Mesenchymal stem cell (in vitro differentiated cells and primary cell): ENCODE measurements around the gene AMN.

ENCODE experiments used
- DNase-seq: peaks from one replicate; pipeline ENCODE4 v3.0.0-alpha.2; 2013
- H2AFZ ChIP-seq: one replicate; pipeline ENCODE4 v1.6.1; 2013; ENCODE audit warnings: low read depth, mild to moderate bottlenecking, control low read depth, inconsistent platforms, low read length, moderate library complexity
- H2AK5ac ChIP-seq: 2 replicates; pipeline ENCODE4 v1.6.1; 2013; ENCODE audit warnings: low read length, moderate library complexity, mild to moderate bottlenecking, inconsistent platforms; ENCODE audit not compliant: severe bottlenecking
- H2BK120ac ChIP-seq: one replicate; pipeline ENCODE4 v1.6.1; 2013; ENCODE audit warnings: low read depth, mild to moderate bottlenecking, inconsistent platforms, low read length, moderate library complexity
- H2BK12ac ChIP-seq, 2 experiments: one replicate each; pipeline ENCODE4 v1.6.1; 2013; ENCODE audit warnings: inconsistent platforms in 2 of 2, low read length in 2 of 2, mild to moderate bottlenecking in 2 of 2, moderate library complexity in 2 of 2, control low read depth in 1 of 2
- H2BK15ac ChIP-seq: one replicate; pipeline ENCODE4 v1.6.1; 2013; ENCODE audit warnings: mild to moderate bottlenecking, low read depth, inconsistent platforms; ENCODE audit not compliant: poor library complexity, severe bottlenecking
- H2BK5ac ChIP-seq: 2 replicates; pipeline ENCODE4 v1.6.1; 2013; ENCODE audit warnings: low read depth, mild to moderate bottlenecking, low read length, control low read depth, inconsistent platforms; ENCODE audit not compliant: poor library complexity, severe bottlenecking
- H3K14ac ChIP-seq, 2 experiments: one replicate each; pipeline ENCODE4 v1.6.1; 2013; ENCODE audit warnings: inconsistent platforms in 2 of 2, low read length in 2 of 2, control low read depth in 1 of 2, mild to moderate bottlenecking in 1 of 2, moderate library complexity in 1 of 2
- H3K18ac ChIP-seq, 2 experiments: one replicate each; pipeline ENCODE4 v1.6.1; 2013; ENCODE audit warnings: inconsistent platforms in 2 of 2, low read length in 2 of 2, control low read depth in 1 of 2, low read depth in 1 of 2, mild to moderate bottlenecking in 1 of 2
- H3K23ac ChIP-seq, 2 experiments: one replicate each; pipeline ENCODE4 v1.6.1; 2013; ENCODE audit warnings: inconsistent platforms in 2 of 2, low read length in 2 of 2, mild to moderate bottlenecking in 2 of 2, moderate library complexity in 2 of 2, control low read depth in 1 of 2
- H3K27ac ChIP-seq: 2 replicates; pipeline ENCODE4 v1.5.1; 2013; ENCODE audit warnings: mild to moderate bottlenecking, moderate library complexity, low read length, control low read depth, inconsistent platforms; ENCODE audit not compliant: poor library complexity, severe bottlenecking
- H3K27me3 ChIP-seq, 2 experiments: 2 replicates each; pipeline versions ENCODE4 v1.6.1 to v1.7.0; 2013; ENCODE audit warnings: low read length in 2 of 2, mild to moderate bottlenecking in 2 of 2, moderate library complexity in 2 of 2, control low read depth in 1 of 2, inconsistent platforms in 1 of 2; ENCODE audit not compliant: control insufficient read depth in 1 of 2, insufficient read depth in 1 of 2
- H3K36me3 ChIP-seq, 2 experiments: 2 replicates each; pipeline versions ENCODE4 v1.6.1 to v1.7.0; 2013; ENCODE audit warnings: low read length in 2 of 2, control low read depth in 1 of 2, inconsistent platforms in 1 of 2, low read depth in 1 of 2, mild to moderate bottlenecking in 1 of 2; ENCODE audit not compliant: insufficient read depth in 2 of 2, control insufficient read depth in 1 of 2
- H3K4ac ChIP-seq, 2 experiments: one replicate each; pipeline ENCODE4 v1.6.1; 2013; ENCODE audit warnings: inconsistent platforms in 2 of 2, low read length in 2 of 2, mild to moderate bottlenecking in 2 of 2, moderate library complexity in 2 of 2, control low read depth in 1 of 2, low read depth in 1 of 2
- H3K4me1 ChIP-seq: 2 replicates; pipeline ENCODE4 v1.6.1; 2013; ENCODE audit warnings: low read depth, low read length, control low read depth; ENCODE audit not compliant: control insufficient read depth, insufficient read depth
- H3K4me2 ChIP-seq: 2 replicates; pipeline ENCODE4 v1.6.1; 2013; ENCODE audit warnings: low read length, mild to moderate bottlenecking, inconsistent platforms; ENCODE audit not compliant: poor library complexity, severe bottlenecking
- H3K4me3 ChIP-seq, 2 experiments: 2 replicates each; pipeline versions ENCODE4 v1.5.1 to v1.7.0; 2013; ENCODE audit warnings: low read length in 2 of 2, mild to moderate bottlenecking in 2 of 2, control low read depth in 1 of 2, low read depth in 1 of 2; ENCODE audit not compliant: insufficient read depth in 1 of 2
- H3K79me1 ChIP-seq: replicated peaks from 2 replicates; pipeline ENCODE4 v1.6.1; 2013; ENCODE audit warnings: mild to moderate bottlenecking, control low read depth, low read length, inconsistent platforms; ENCODE audit not compliant: poor library complexity, severe bottlenecking
- H3K9ac ChIP-seq: 2 replicates; pipeline ENCODE4 v1.7.0; 2013; ENCODE audit warnings: mild to moderate bottlenecking, low read length, moderate library complexity
- H3K9me3 ChIP-seq: 2 replicates; pipeline ENCODE4 v1.7.0; 2013; ENCODE audit warnings: mild to moderate bottlenecking, low read length; ENCODE audit not compliant: control insufficient read depth
- H4K8ac ChIP-seq: one replicate; pipeline ENCODE4 v1.6.1; 2013; ENCODE audit warnings: inconsistent platforms, mild to moderate bottlenecking, low read length, moderate library complexity
- H4K91ac ChIP-seq: one replicate; pipeline ENCODE4 v1.6.1; 2013; ENCODE audit warnings: mild to moderate bottlenecking, low read length, inconsistent platforms
- WGBS: methylation state at CpG from one replicate; pipeline ENCODE4 v1.1.7; 2013; ENCODE audit warnings: mixed read lengths; 5-methylcytosine and 5-hydroxymethylcytosine counted together

AMN gene

DNA sequence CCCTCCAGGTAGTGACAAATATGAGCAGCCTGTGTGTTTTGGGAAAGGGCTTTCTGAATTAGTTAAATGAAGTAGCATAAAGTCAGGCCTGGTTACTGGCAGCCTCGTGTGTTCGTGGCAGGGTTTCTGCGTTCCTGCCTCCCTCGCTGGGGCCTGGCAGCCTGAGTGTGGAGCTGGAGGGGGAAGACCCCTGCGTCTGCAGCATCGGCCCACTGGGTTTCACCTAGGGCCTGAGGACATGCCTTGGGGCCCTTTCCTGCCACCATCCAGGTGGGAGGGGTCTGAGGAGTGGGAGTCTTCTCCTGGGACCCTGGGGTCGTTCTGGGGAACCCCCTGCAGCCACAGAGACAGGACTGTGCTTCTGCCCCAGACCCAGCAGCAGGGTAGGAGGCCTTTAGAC is 20.4 kb upstream of the AMN start:
- Histone ChIP-seq H2AFZ (no peak overlapping the region), H2AK5ac (no peak overlapping the region), H3K79me1 (peaks cover 3% of the 10 kb centered on the region), H3K9me3 (no peaks in the 10 kb centered on the region), H2BK12ac (no peak overlapping the region), H3K4me3 (no peak overlapping the region), H2BK120ac (no peak overlapping the region), H3K27ac (no peak overlapping the region), H3K18ac (no peak overlapping the region), H3K36me3 (peaks cover 66 to 68% of the 10 kb centered on the region in 2 experiments), H3K23ac (no peak overlapping the region), H4K91ac (no peak overlapping the region), H3K4me2 (no peak overlapping the region), H3K9ac (no peak overlapping the region), H3K4ac (no peak overlapping the region), H2BK5ac (no peak overlapping the region), H3K14ac (peak overlapping the region in 1 of 2 experiments; percentile 26), H4K8ac (no peak overlapping the region), H3K27me3 (no peaks in the 10 kb centered on the region), H3K4me1 (no peaks in the 10 kb centered on the region), H2BK15ac (no peak overlapping the region)
- no peak for DNase-seq
- 82% methylated on average over 7 of the region's 7 CpGs for WGBS

- Histone ChIP-seq H3K14ac (peak overlapping the region in 1 of 2 experiments; percentile 26), H2BK12ac (no peak overlapping the region), H3K27me3 (no peaks in the 10 kb centered on the region), H2AFZ (no peak overlapping the region), H3K27ac (no peak overlapping the region), H3K23ac (no peak overlapping the region), H3K9ac (no peak overlapping the region), H3K4me2 (no peak overlapping the region), H3K4me1 (no peaks in the 10 kb centered on the region), H2BK120ac (no peak overlapping the region), H4K8ac (no peak overlapping the region), H4K91ac (no peak overlapping the region), H3K18ac (no peak overlapping the region), H2AK5ac (no peak overlapping the region), H3K4ac (no peak overlapping the region), H3K79me1 (peaks cover 3% of the 10 kb centered on the region), H3K9me3 (no peaks in the 10 kb centered on the region), H2BK5ac (no peak overlapping the region), H2BK15ac (no peak overlapping the region), H3K36me3 (peaks cover 67 to 72% of the 10 kb centered on the region in 2 experiments), H3K4me3 (no peak overlapping the region)
- DNase-seq: no peak
- WGBS: 92% methylated on average over 12 of the region's 12 CpGs
Observed at GRCh38 chr14:102902523-102903247, 19.8 kb upstream of the AMN start.

- Histone ChIP-seq H3K4me3 (no peak overlapping the region), H3K27ac (no peak overlapping the region), H4K8ac (no peak overlapping the region), H3K4me2 (no peak overlapping the region), H3K36me3 (peaks cover 65 to 76% of the 10 kb centered on the region in 2 experiments), H2AFZ (no peak overlapping the region), H3K18ac (no peak overlapping the region), H3K23ac (no peak overlapping the region), H3K79me1 (peaks cover 3% of the 10 kb centered on the region), H3K4me1 (no peaks in the 10 kb centered on the region), H3K27me3 (no peaks in the 10 kb centered on the region), H2AK5ac (no peak overlapping the region), H2BK5ac (no peak overlapping the region), H2BK15ac (no peak overlapping the region), H2BK12ac (no peak overlapping the region), H4K91ac (no peak overlapping the region), H2BK120ac (no peak overlapping the region), H3K9me3 (no peaks in the 10 kb centered on the region), H3K14ac (no peak overlapping the region), H3K9ac (no peak overlapping the region), H3K4ac (no peak overlapping the region)
- WGBS: 91% methylated on average over 29 of the region's 29 CpGs
- DNase-seq: no peak
Observed at GRCh38 chr14:102903248-102903888, 19.1 kb upstream of the AMN start.

GRCh38 chr14:102903889-102904512 is 18.5 kb upstream of the AMN start:
- DNase-seq: no peak
- Histone ChIP-seq H2BK12ac (no peak overlapping the region), H3K9ac (no peak overlapping the region)

More at GRCh38 chr14:102903889-102904512, 18.5 kb upstream of the AMN start:
- H2BK15ac ChIP-seq: no peak overlapping the region
- 95% methylated on average over 7 of the region's 7 CpGs for WGBS
- H3K14ac ChIP-seq: peak overlapping the region in 1 of 2 experiments; percentile 46
- H3K4me2 ChIP-seq: no peak overlapping the region
- no peak overlapping the region for H2AK5ac ChIP-seq
- H2BK5ac ChIP-seq: no peak overlapping the region
- H2AFZ ChIP-seq: no peak overlapping the region
- peaks cover 59 to 77% of the 10 kb centered on the region in 2 experiments for H3K36me3 ChIP-seq
- no peak overlapping the region for H2BK120ac ChIP-seq
- H3K4me1 ChIP-seq: no peaks in the 10 kb centered on the region
- H3K23ac ChIP-seq: no peak overlapping the region
- H3K4me3 ChIP-seq: no peak overlapping the region
- no peak overlapping the region for H4K8ac ChIP-seq
- no peak overlapping the region for H3K4ac ChIP-seq
- no peak overlapping the region for H3K18ac ChIP-seq
- H4K91ac ChIP-seq: no peak overlapping the region
- H3K79me1 ChIP-seq: peaks cover 3% of the 10 kb centered on the region
- H3K27ac ChIP-seq: no peak overlapping the region
- H3K27me3 ChIP-seq: no peaks in the 10 kb centered on the region
- H3K9me3 ChIP-seq: no peaks in the 10 kb centered on the region
